HG03460 (cell line): ENCODE data around the gene TUBG2.
A peak's percentile ranks its signal among the peaks of the same experiment; 100 is the strongest.

Source experiments
- ATAC-seq: cut with Tn5 transposase; IDR thresholded peaks from one replicate; pipeline ENCODE4 v1.9.1; 2021; ENCODE audit not compliant: unreplicated experiment

The TUBG2 gene

GRCh38 chr17:42676424-42677011 is 17.4 kb downstream of the TUBG2 start, which contains the start of gene PLEKHH3:
Gene PLEKHH3 (minus strand): TSS chr17:42676994. CDS start chr17:42676563, 431 bp downstream.
- no peak for ATAC-seq

DNA sequence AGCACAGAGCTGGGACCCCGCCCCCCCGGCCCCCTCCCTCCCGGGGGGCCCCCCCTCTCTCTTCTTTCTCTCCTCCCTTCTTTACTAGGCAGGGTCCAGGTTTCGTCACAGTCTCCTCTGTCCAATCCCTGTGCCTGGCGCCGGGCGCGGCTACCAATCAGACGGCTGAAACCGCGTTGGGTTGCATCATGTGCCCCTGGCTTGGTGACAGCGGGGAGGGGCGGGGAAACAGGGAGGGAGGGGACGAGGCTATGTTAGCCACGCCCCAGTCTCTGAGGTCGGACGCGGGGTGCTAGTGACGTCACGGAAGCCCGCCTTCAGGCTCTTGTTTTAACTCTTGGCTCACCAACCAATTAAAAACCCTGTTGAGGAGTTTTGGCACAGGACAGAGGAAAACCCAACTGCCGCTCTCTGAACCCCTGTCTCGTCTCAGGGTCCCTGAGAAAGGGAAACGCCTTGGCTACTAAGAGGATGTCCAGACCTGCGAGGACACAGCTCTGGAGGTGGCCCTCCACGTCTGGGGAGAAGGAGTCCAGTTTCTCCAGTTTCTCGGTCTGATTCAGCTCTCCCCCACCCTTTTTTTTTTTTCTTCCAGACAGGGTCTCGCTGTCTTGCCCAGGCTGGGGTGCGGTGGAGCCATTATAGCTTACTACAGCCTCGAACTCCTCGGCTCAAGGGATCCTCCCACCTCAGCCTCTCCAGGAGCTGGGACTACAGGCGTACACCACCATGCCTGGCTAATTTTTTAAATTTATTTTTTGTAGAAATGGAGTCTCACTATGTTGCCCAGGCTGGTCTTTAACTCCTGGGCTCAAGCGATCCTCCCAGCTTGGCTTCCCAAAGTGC is 18.2 kb downstream of the TUBG2 start:
- ATAC-seq = peak; percentile 51

- ATAC-seq = peak; percentile 21
These were observed 19.1 kb downstream of the TUBG2 start for GRCh38 chr17:42677921-42678781.

DNA sequence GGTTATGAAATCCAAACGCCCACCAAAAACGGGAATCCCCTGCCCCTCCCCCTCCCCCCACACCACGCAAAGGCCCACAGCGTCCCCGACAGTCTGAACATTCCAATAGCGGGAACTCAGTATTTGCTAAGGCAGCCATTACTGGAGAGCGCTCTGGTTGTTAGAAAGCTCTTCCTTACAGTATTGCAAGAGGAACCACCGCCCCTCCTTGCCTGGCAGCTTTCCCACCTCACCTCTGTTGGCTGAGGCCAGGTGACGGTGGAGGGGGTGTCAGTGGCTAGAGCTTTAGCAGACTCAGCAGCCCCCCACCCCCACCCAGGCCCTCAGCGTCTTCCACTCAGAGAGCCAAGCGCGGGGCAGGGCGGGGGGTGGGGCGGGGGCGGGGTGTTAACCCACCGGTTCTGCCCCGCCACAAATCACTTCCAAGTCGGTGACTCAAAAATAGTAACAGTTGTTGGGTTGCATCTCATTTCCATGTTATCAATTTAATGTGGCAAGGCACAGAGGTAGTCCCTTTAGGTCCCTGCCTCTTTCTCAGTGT is 19.9 kb downstream of the TUBG2 start:
- ATAC-seq = no peak

- ATAC-seq = no peak
These were observed 20.6 kb downstream of the TUBG2 start for GRCh38 chr17:42679492-42680330.

DNA sequence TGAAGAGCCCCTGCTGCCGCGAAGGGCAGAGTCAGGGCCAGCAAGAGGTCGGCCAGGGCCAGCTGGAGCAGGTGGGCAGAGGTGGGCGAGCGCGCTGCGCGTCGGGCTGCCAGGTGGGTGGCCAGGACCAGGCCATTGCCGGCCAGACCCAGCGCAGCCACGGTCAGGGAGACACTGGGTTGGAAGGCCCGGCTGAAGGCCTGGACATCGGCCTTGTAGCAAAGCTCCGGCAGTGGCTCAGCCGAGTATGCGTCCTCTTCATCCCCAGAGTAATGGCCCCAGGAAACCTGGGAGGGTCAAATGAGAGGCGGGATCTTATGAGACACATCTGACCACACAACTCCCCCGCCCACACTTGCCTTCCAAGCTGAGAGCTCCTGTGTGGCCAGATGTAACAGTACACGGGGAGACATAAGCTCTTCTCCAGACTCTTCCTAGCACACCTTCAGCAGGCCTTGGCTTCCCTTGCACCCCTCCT is 21.3 kb downstream of the TUBG2 start:
- ATAC-seq = no peak

- no peak for ATAC-seq
These were observed 23.1 kb downstream of the TUBG2 start, which contains the start of gene CNTNAP1 for GRCh38 chr17:42681976-42682721. Gene CNTNAP1 (plus strand): TSS chr17:42682531. CDS start chr17:42682830, 299 bp downstream.

GRCh38 chr17:42682722-42683403 is 23.8 kb downstream of the TUBG2 start:
- no peak for ATAC-seq

GRCh38 chr17:42683407-42684034 is 24.4 kb downstream of the TUBG2 start:
- no peak for ATAC-seq

GRCh38 chr17:42684929-42685556 is 26.0 kb downstream of the TUBG2 start:
- ATAC-seq = no peak

GRCh38 chr17:42685831-42686230 is 26.7 kb downstream of the TUBG2 start:
- no peak for ATAC-seq

DNA sequence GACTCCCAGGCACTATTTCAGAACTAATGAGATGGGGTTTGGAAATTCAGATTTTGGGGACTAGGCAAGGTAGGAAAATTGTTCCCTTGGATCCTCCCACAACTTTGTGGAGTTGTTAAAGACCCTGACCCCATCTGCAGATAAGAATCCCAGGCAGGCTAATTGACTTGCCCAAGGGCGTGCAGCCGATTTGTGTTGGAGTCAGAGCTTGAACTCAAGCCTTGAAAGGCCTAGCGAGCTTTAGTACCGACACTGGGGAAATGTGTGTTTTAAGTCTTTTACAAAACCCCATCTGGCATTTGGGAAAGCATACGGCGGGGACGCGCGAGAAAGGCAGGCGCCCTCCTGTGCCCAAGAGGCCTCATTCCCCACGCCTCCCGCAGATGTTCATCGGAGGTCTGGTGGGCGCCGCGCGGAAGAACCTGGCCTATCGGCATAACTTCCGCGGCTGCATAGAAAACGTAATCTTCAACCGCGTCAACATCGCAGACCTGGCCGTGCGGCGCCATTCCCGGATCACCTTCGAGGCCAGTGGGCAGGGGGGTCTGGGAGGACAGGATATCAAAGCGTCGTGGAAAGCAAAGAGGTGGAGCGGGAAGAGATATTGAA is 27.5 kb downstream of the TUBG2 start:
- ATAC-seq = no peak

DNA sequence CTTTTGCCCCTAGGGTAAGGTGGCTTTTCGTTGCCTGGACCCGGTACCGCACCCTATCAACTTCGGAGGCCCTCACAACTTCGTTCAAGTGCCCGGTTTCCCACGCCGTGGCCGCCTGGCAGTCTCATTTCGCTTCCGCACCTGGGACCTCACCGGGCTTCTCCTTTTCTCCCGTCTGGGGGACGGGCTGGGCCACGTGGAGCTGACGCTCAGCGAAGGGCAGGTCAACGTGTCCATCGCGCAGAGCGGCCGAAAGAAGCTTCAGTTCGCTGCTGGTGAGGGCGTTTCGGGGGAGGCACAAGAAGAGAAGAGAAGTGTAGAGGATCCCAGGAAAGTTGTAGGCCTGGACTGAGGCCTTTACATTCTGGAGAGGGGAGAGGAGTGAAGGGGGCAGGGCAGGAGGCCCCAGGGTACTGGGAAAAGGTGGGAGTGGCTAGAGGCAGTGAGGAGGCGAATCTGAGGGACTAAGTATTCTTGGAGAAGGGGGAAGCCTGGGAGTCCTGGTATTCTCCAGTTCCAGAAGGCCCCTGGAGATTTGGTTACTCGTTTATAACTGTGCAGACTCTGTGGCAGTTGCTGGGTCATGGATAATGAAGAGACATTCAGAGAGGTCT is 28.7 kb downstream of the TUBG2 start:
- ATAC-seq = no peak

DNA sequence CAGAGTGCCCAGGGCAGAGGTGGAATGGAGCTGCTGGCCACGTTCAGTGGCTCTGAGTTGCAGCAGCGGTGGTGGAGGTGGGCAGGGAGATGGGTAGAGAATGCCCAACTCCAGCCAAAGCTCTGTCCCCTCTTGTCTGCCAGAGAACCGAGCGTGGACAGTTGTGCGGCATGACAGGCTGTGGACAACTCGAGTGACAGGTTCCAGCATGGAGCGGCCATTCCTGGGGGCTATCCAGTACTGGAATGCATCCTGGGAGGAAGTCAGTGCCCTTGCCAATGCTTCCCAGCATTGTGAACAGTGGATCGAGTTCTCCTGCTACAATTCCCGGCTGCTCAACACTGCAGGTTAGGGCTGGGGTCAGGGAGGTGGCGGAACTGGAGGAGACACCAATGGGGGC is 31.5 kb downstream of the TUBG2 start:
- no peak for ATAC-seq

DNA sequence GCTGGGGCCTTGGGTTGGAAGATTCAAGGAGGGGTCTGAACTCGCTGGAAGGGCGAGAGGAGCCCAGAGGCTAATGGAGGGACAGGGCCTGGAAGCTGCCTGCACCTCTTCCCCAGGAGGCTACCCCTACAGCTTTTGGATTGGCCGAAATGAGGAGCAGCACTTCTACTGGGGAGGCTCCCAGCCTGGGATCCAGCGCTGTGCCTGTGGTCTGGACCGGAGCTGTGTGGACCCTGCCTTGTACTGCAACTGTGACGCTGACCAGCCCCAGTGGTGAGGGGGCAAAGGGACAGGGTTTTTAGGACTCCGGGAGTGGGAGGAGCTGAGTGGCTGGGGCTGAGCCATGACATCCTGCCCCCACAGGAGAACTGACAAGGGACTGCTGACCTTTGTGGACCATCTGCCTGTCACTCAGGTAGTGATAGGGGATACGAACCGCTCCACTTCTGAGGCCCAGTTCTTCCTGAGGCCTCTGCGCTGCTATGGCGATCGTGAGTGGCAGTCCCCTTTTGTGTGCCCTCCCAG is 32.0 kb downstream of the TUBG2 start:
- ATAC-seq = no peak

- ATAC-seq = no peak
These were observed 33.4 kb downstream of the TUBG2 start for GRCh38 chr17:42692489-42692888.

DNA sequence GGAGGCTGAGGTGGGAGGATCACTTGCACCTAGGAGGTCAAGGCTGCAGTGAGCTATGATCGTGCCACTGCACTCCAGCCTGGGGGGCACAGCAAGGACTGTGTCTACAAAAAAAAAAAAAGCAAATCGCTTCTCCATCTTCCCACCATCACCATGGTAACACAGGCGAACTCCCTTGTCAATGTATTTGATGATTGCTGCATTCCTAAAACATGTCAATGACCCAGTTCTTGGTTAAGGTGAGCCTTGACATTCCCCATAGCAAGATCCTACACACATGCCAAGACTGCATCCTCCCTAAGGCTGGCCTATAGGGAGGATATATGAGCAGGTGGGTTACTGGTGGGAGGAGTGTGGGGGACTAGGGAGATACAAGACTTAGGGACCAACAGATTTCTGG is 35.4 kb downstream of the TUBG2 start:
- ATAC-seq = no peak
